H7 (cell line): ENCODE results near the gene ANXA2R. TPM values are rescaled to one million over a fixed set of nuclear protein-coding genes. Genes with fewer than 3 reads are reported as not detected.

Source experiments
- DNase-seq: peaks from one replicate; pipeline ENCODE4 v3.0.0; 2012
- H3K27me3 ChIP-seq: 2 replicates; pipeline ENCODE4 v1.6.0; 2011; ENCODE audit warnings: mild to moderate bottlenecking, low read length; ENCODE audit not compliant: control insufficient read depth, insufficient read depth
- H3K36me3 ChIP-seq: replicated peaks from 2 replicates; pipeline ENCODE4 v1.5.1; 2011; ENCODE audit warnings: low read length; ENCODE audit not compliant: control insufficient read depth, insufficient read depth
- H3K4me3 ChIP-seq: 2 replicates; pipeline ENCODE4 v1.5.1; 2011; ENCODE audit warnings: low read depth, mild to moderate bottlenecking, control low read depth, low read length, moderate library complexity; ENCODE audit not compliant: insufficient read depth
- total RNA-seq: library from RNA; depleted of rRNA; stranded (reverse); fragments of >200 nt; shearing (Covaris generic); gene quantifications from 2 replicates; pipeline ENCODE4 v1.2.3, GENCODE V29; 2014

ANXA2R gene
- total RNA-seq, 1 experiment from 2014 or later, result 0.83 TPM

GRCh38 chr5:43007246-43007910, 32.7 kb downstream of the ANXA2R start:
- H3K27me3 ChIP-seq, result peaks cover 66% of the 10 kb centered on the region
- DNase-seq, result peak; percentile 78

GRCh38 chr5:43006424-43007202, 33.5 kb downstream of the ANXA2R start:
- Histone ChIP-seq H3K27me3 (peaks cover 68% of the 10 kb centered on the region), H3K36me3 (no peaks in the 10 kb centered on the region), H3K4me3 (no peak overlapping the region)
- DNase-seq, result no peak

More at GRCh38 chr5:43007246-43007910, 32.7 kb downstream of the ANXA2R start:
- no peaks in the 10 kb centered on the region for H3K36me3 ChIP-seq
- peak overlapping the region; percentile 68 for H3K4me3 ChIP-seq

- Histone ChIP-seq H3K36me3 (no peaks in the 10 kb centered on the region), H3K4me3 (no peak overlapping the region), H3K27me3 (peaks cover 68% of the 10 kb centered on the region)
- DNase-seq, result no peak
Observed at GRCh38 chr5:43005031-43005430, 35.1 kb downstream of the ANXA2R start.

- DNase-seq, result no peak
- Histone ChIP-seq H3K4me3 (no peak overlapping the region), H3K27me3 (peaks cover 83% of the 10 kb centered on the region), H3K36me3 (no peaks in the 10 kb centered on the region)
Observed at GRCh38 chr5:43001748-43002147, 38.4 kb downstream of the ANXA2R start.

GRCh38 chr5:43000914-43001313, 39.2 kb downstream of the ANXA2R start:
- H3K36me3 ChIP-seq, result no peaks in the 10 kb centered on the region
- H3K27me3 ChIP-seq, result peaks cover 83% of the 10 kb centered on the region
- no peak overlapping the region for H3K4me3 ChIP-seq
- peak; percentile 36 for DNase-seq

- Histone ChIP-seq H3K36me3 (no peaks in the 10 kb centered on the region), H3K4me3 (peak overlapping the region; percentile 35), H3K27me3 (peaks cover 86% of the 10 kb centered on the region)
- peak; percentile 61 for DNase-seq
Observed at GRCh38 chr5:43000111-43000840, 39.8 kb downstream of the ANXA2R start.

- Histone ChIP-seq H3K36me3 (no peaks in the 10 kb centered on the region), H3K4me3 (no peak overlapping the region), H3K27me3 (peaks cover 97% of the 10 kb centered on the region)
- no peak for DNase-seq
Observed at GRCh38 chr5:42995360-42995751, 44.8 kb downstream of the ANXA2R start.

- peaks cover 94% of the 10 kb centered on the region for H3K27me3 ChIP-seq
- peak overlapping the region; percentile 30; the same call in 1 of the 2 replicates for H3K4me3 ChIP-seq
- no peaks in the 10 kb centered on the region for H3K36me3 ChIP-seq
- DNase-seq, result peak; percentile 65
Observed at GRCh38 chr5:42994555-42995359, 45.4 kb downstream of the ANXA2R start.

GRCh38 chr5:42994246-42994554, 45.9 kb downstream of the ANXA2R start:
- no peak for DNase-seq
- Histone ChIP-seq H3K27me3 (peaks cover 89% of the 10 kb centered on the region), H3K36me3 (no peaks in the 10 kb centered on the region), H3K4me3 (no peak overlapping the region; the same call in 1 of the 2 replicates)

- peak overlapping the region; percentile 16; the same call in 1 of the 2 replicates for H3K4me3 ChIP-seq
- H3K36me3 ChIP-seq, result no peaks in the 10 kb centered on the region
- DNase-seq, result no peak
- H3K27me3 ChIP-seq, result peaks cover 85% of the 10 kb centered on the region
Observed at GRCh38 chr5:42993516-42994245, 46.4 kb downstream of the ANXA2R start.

- H3K27me3 ChIP-seq, result peaks cover 72% of the 10 kb centered on the region
- peak; percentile 72 for DNase-seq
- no peaks in the 10 kb centered on the region for H3K36me3 ChIP-seq
- H3K4me3 ChIP-seq, result peak overlapping the region; percentile 40
Observed at GRCh38 chr5:42992088-42992879, 47.8 kb downstream of the ANXA2R start.

GRCh38 chr5:42991404-42992087, 48.6 kb downstream of the ANXA2R start:
- peak overlapping the region; percentile 40 for H3K4me3 ChIP-seq
- no peaks in the 10 kb centered on the region for H3K36me3 ChIP-seq
- DNase-seq, result peak; percentile 48
- H3K27me3 ChIP-seq, result peaks cover 65% of the 10 kb centered on the region

- Histone ChIP-seq H3K36me3 (no peaks in the 10 kb centered on the region), H3K27me3 (peaks cover 59% of the 10 kb centered on the region), H3K4me3 (no peak overlapping the region)
- DNase-seq, result no peak
Observed at GRCh38 chr5:42990892-42991291, 49.2 kb downstream of the ANXA2R start.
